Spleen (tissue), 7 donors: ENCODE data around the gene MEI1.

Source experiments
- CTCF ChIP-seq, 11 experiments: fragments of 200-600 bp in 7 of 11; fragments of 450-650 bp in 4 of 11; sonication (generic) in 4 of 11; IDR thresholded peaks in 8 of 11; conservative IDR thresholded peaks in 3 of 11; 1 replicate in 7 of 11; 2 replicates in 4 of 11; pipeline versions ENCODE4 v1.4.0 to v1.8.0; 2016 to 2021; ENCODE audit warnings: antibody characterized with exemption in 11 of 11, inconsistent platforms in 4 of 11, mild to moderate bottlenecking in 1 of 11
- POLR2A ChIP-seq, 3 donors: fragments of 450-650 bp; IDR thresholded peaks; one replicate each; pipeline ENCODE4 v1.5.1; 2017; ENCODE audit warnings: antibody characterized with exemption in 3 of 3, mild to moderate bottlenecking in 1 of 3
- donor health status: DM: no; HTN: no; CAD: no; lungs with moderate emphysema.
- donor health status: DM: no; HTN: no; CAD: no.
- donor health status: DM: no; HTN: no; CAD: no.

DNA sequence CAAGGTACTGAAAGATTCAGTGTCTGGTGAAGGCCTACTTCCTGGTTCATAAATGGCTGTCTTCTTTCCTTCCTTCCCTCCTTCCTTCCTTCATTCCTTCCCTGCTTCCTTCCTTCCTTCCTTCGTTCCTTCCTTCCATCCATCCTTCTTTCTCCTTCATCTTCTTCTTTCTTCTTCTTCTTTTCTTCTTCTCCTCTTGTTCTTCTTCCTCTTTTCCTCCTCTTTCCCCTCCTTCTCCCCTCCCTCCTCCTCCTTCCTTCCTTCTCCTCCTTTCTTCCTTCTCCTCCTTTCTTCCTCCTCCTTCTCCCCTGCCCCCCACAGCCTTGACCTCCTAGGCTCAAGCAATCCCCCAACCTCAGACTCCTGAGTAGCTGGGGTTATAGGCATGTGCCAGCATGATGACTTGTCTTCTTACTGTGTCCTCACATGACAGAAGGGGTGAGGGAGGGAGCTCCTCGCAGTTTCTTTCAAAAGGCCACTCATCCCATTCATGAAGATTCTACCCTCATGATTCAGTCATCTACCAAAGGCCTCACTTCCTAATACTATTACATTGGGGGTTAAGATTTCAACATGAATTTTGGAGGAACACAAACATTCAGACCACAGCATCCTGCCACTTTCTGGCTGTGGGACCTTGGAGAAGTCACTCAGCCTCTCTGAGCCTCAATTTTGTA is 78.6 kb downstream of the MEI1 start:
- TF ChIP-seq CTCF (IDR thresholded peaks at IDR 0.05 in 8 of 11, conservative IDR thresholded peaks at IDR 0.05 in 3 of 11) (no peak), POLR2A (IDR thresholded peaks at IDR 0.05) (no peak)
